ENCODE measurements around the gene ARL14EPL. TPM values are rescaled to one million over a fixed set of nuclear protein-coding genes. Genes with fewer than 3 reads are reported as not detected.

Gene ARL14EPL
- total RNA-seq, 2 experiments from 2014 or later: not detected

Other genes starting within 250 kb of the ARL14EPL start
- gene CDO1, start 215.8 kb upstream of the ARL14EPL start, total RNA-seq: under 1 TPM; 0.11 to 0.29 TPM
- gene ATG12, start 190.9 kb upstream of the ARL14EPL start, total RNA-seq: 10 to 100 TPM; 34.2 to 37.0 TPM
- gene AP3S1, start 190.5 kb upstream of the ARL14EPL start, total RNA-seq: 10 to 100 TPM; 75.6 to 80.7 TPM
- not detected for gene LVRN, start 70.0 kb upstream of the ARL14EPL start, total RNA-seq
- 10 to 100 TPM; 14.5 to 18.1 TPM for gene COMMD10, start 52.6 kb downstream of the ARL14EPL start, total RNA-seq

All from activated CD8-positive, alpha-beta memory T cell treated with anti-CD3 and anti-CD28 coated beads for 36 hours (primary cell).